Measurements from ENCODE around the gene NFKBIE.

The NFKBIE gene

GRCh38 chr6:44275271-44275748 lies 10.0 kb upstream of the NFKBIE start:
- CTCF ChIA-PET, result interaction anchor here (1.6 kb wide), 1 partner anchor 12 kb away, joined by 3 read pairs; no protein-coding TSS in a partner anchor
- POLR2A ChIA-PET (ENCODE audit: low non-redundant PET), result no interaction called here

GRCh38 chr6:44273617-44274016 lies 8.3 kb upstream of the NFKBIE start:
- POLR2A ChIA-PET (ENCODE audit: low non-redundant PET), result interaction anchor here (0.6 kb wide), 1 partner anchor 627 kb away, joined by 4 read pairs; no protein-coding TSS in a partner anchor
- no peak overlapping the region for H3K27ac ChIP-seq
- CTCF ChIA-PET, result interaction anchor here (0.5 to 0.6 kb wide), 2 partner anchors 15 to 17 kb away, joined by 3 to 4 read pairs; no protein-coding TSS in a partner anchor
- TF ChIP-seq CTCF (conservative IDR thresholded peaks at IDR 0.05; ENCODE audit: low read depth), result no peak
- DNase-seq (ENCODE audit: low spot score), result no peak

More at GRCh38 chr6:44275271-44275748, 10.0 kb upstream of the NFKBIE start:
- no peak overlapping the region for H3K27ac ChIP-seq
- DNase-seq (ENCODE audit: low spot score), result no peak
- TF ChIP-seq CTCF (conservative IDR thresholded peaks at IDR 0.05; ENCODE audit: low read depth), result no peak

- no peak for TF ChIP-seq CTCF (conservative IDR thresholded peaks at IDR 0.05; ENCODE audit: low read depth)
- DNase-seq (ENCODE audit: low spot score), result no peak
- POLR2A ChIA-PET (ENCODE audit: low non-redundant PET), result interaction anchor here (0.6 kb wide), 1 partner anchor 626 kb away, joined by 4 read pairs; no protein-coding TSS in a partner anchor
- no peak overlapping the region for H3K27ac ChIP-seq
- CTCF ChIA-PET, result interaction anchor here (0.5 to 0.6 kb wide), 2 partner anchors 16 to 17 kb away, joined by 3 to 4 read pairs; no protein-coding TSS in a partner anchor
Observed at GRCh38 chr6:44272999-44273566, 7.7 kb upstream of the NFKBIE start.

GRCh38 chr6:44272529-44272928 lies 7.2 kb upstream of the NFKBIE start:
- H3K27ac ChIP-seq, result no peak overlapping the region
- POLR2A ChIA-PET (ENCODE audit: low non-redundant PET), result no interaction called here
- DNase-seq (ENCODE audit: low spot score), result no peak
- no peak for TF ChIP-seq CTCF (conservative IDR thresholded peaks at IDR 0.05; ENCODE audit: low read depth)
- CTCF ChIA-PET, result no interaction called here

GRCh38 chr6:44271914-44272313 lies 6.6 kb upstream of the NFKBIE start:
- POLR2A ChIA-PET (ENCODE audit: low non-redundant PET), result no interaction called here
- DNase-seq (ENCODE audit: low spot score), result no peak
- no peak for TF ChIP-seq CTCF (conservative IDR thresholded peaks at IDR 0.05; ENCODE audit: low read depth)
- no peak overlapping the region for H3K27ac ChIP-seq
- CTCF ChIA-PET, result no interaction called here

- no peak overlapping the region for H3K27ac ChIP-seq
- no peak for TF ChIP-seq CTCF (conservative IDR thresholded peaks at IDR 0.05; ENCODE audit: low read depth)
- POLR2A ChIA-PET (ENCODE audit: low non-redundant PET), result no interaction called here
- CTCF ChIA-PET, result interaction anchor here (1.2 to 2.3 kb wide), 2 partner anchors 24 to 41 kb away, joined by 5 to 7 read pairs; partner anchors contain the start of gene AARS2
- DNase-seq (ENCODE audit: low spot score), result no peak
Observed at GRCh38 chr6:44271406-44271723, 6.0 kb upstream of the NFKBIE start.

Measured in RWPE1 (cell line).